Suprapubic skin (tissue), 3 donors: ENCODE measurements around the gene MAST3.

Source experiments
- CTCF ChIP-seq, 2 donors: fragments of 200-600 bp in 1 of 2; fragments of 450-650 bp in 1 of 2; sonication (generic) in 1 of 2; IDR thresholded peaks; one replicate each; pipeline ENCODE4 v1.5.1; 2016 to 2019; ENCODE audit warnings: antibody characterized with exemption in 2 of 2, mild to moderate bottlenecking in 1 of 2, moderate library complexity in 1 of 2
- EP300 ChIP-seq: sonication (generic); formaldehyde crosslinking; IDR thresholded peaks from one replicate; pipeline ENCODE4 v1.6.1; 2017; ENCODE audit warnings: antibody characterized with exemption

- no peak for TF ChIP-seq CTCF (IDR thresholded peaks at IDR 0.05)
- no peak for TF ChIP-seq EP300
These were observed 4.0 kb upstream of the MAST3 start for GRCh38 chr19:18093439-18094161.
